Fibroblast of lung (primary cell): ENCODE measurements around the gene IFI44L.

Experiments used
- EZH2 ChIP-seq: IDR thresholded peaks from 2 replicates; pipeline ENCODE4 v1.5.1; 2012; ENCODE audit warnings: low read length, control low read depth, mild to moderate bottlenecking; ENCODE audit errors: missing control alignments
- TF ChIP-seq, protein P1 (sequence below), 2 donors: IDR thresholded peaks in 1 of 2; conservative IDR thresholded peaks in 1 of 2; 1 replicate in 1 of 2; 2 replicates in 1 of 2; pipeline ENCODE4 v1.5.1; 2011 to 2012; ENCODE audit warnings: low read length in 2 of 2, control low read depth in 1 of 2, inconsistent platforms in 1 of 2, low read depth in 1 of 2, mild to moderate bottlenecking in 1 of 2

GRCh38 chr1:78665809-78666208 lies 45.6 kb downstream of the IFI44L start:
- TF ChIP-seq, protein P1, sequence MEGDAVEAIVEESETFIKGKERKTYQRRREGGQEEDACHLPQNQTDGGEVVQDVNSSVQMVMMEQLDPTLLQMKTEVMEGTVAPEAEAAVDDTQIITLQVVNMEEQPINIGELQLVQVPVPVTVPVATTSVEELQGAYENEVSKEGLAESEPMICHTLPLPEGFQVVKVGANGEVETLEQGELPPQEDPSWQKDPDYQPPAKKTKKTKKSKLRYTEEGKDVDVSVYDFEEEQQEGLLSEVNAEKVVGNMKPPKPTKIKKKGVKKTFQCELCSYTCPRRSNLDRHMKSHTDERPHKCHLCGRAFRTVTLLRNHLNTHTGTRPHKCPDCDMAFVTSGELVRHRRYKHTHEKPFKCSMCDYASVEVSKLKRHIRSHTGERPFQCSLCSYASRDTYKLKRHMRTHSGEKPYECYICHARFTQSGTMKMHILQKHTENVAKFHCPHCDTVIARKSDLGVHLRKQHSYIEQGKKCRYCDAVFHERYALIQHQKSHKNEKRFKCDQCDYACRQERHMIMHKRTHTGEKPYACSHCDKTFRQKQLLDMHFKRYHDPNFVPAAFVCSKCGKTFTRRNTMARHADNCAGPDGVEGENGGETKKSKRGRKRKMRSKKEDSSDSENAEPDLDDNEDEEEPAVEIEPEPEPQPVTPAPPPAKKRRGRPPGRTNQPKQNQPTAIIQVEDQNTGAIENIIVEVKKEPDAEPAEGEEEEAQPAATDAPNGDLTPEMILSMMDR (conservative IDR thresholded peaks at IDR 0.05 in 1 of 2, IDR thresholded peaks at IDR 0.05 in 1 of 2; ENCODE audit: low read depth in 1 of 2, low read length in 2 of 2), result no peak
- TF ChIP-seq EZH2, result no peak
